Loucy (cell line): ENCODE measurements around the gene BASP1.
"Not testable (repeated sequence)": the region's sequence is repeated elsewhere in the genome, so short reads cannot be mapped to it uniquely, and the experiment has no call there.

ENCODE experiments used
- EZH2phosphoT487 ChIP-seq: fragments of 200-600 bp; IDR thresholded peaks from 2 replicates; pipeline ENCODE4 v1.6.1; 2018; ENCODE audit warnings: antibody characterized with exemption, mild to moderate bottlenecking, moderate library complexity, borderline replicate concordance
- TF ChIP-seq, protein P1 (sequence below): fragments of 200-600 bp; sonication (generic); conservative IDR thresholded peaks from 2 replicates; pipeline ENCODE4 v1.5.1; 2014; ENCODE audit warnings: mild to moderate bottlenecking, antibody characterized with exemption, low read length

DNA sequence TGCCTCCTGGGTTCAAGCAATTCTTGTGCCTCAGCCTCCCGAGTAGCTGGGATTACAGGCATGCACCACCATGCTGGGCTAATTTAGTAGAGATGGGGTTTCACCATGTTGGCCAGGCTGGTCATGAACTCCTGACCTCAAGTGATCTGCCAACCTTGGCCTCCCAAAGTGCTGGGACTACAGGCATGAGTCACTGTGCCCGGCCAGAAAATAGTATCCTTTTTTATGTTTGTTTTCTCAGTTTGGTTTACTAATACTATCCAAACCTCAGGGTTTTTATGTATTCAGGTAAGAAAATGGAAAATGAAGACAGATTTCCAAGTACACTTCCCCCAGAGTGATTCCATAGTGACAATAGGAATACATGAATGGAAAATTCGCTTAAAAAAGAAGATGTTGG is 101.7 kb downstream of the BASP1 start:
- TF ChIP-seq, protein P1, sequence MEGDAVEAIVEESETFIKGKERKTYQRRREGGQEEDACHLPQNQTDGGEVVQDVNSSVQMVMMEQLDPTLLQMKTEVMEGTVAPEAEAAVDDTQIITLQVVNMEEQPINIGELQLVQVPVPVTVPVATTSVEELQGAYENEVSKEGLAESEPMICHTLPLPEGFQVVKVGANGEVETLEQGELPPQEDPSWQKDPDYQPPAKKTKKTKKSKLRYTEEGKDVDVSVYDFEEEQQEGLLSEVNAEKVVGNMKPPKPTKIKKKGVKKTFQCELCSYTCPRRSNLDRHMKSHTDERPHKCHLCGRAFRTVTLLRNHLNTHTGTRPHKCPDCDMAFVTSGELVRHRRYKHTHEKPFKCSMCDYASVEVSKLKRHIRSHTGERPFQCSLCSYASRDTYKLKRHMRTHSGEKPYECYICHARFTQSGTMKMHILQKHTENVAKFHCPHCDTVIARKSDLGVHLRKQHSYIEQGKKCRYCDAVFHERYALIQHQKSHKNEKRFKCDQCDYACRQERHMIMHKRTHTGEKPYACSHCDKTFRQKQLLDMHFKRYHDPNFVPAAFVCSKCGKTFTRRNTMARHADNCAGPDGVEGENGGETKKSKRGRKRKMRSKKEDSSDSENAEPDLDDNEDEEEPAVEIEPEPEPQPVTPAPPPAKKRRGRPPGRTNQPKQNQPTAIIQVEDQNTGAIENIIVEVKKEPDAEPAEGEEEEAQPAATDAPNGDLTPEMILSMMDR, result not testable (repeated sequence)
- TF ChIP-seq EZH2phosphoT487, result not testable (repeated sequence)
